ENCODE measurements around the gene RASSF5. TPM values are rescaled to one million over a fixed set of nuclear protein-coding genes. Genes with fewer than 3 reads are reported as not detected.
A peak's percentile ranks its signal among the peaks of the same experiment; 100 is the strongest.

The RASSF5 gene
- total and polyA plus RNA-seq, 2 of the 13 experiments (the other 11 are each of a cell fraction or from before 2014, with no cell fraction given), result 0.18 to 0.40 TPM

- TF ChIP-seq CAMTA2 (CRISPR knock-in tag; IDR thresholded peaks at IDR 0.05; ENCODE audit: borderline replicate concordance) (no peak), SCMH1 (CRISPR knock-in tag; IDR thresholded peaks at IDR 0.05; ENCODE audit: borderline replicate concordance) (no peak), ZNF407 (CRISPR knock-in tag; IDR thresholded peaks at IDR 0.05; ENCODE audit: not compliant biosample characterization) (no peak), ZBTB7A (CRISPR knock-in tag; IDR thresholded peaks at IDR 0.05) (no peak), POLR2AphosphoS5 (IDR thresholded peaks at IDR 0.05; ENCODE audit: low read depth, low read length) (no peak), SKI (IDR thresholded peaks at IDR 0.05; ENCODE audit: partially characterized antibody) (peak; percentile 71), ZNF576 (CRISPR knock-in tag; IDR thresholded peaks at IDR 0.05) (no peak), ZNF7 (CRISPR knock-in tag; IDR thresholded peaks at IDR 0.05) (no peak), FOXP1 (IDR thresholded peaks at IDR 0.05) (no peak), FOXP1 (CRISPR knock-in tag; IDR thresholded peaks at IDR 0.05) (peak; percentile 74), NFIC (IDR thresholded peaks at IDR 0.05; ENCODE audit: low read length) (no peak), ZNF460 (CRISPR knock-in tag; IDR thresholded peaks at IDR 0.05; ENCODE audit: borderline replicate concordance) (no peak), NONO (IDR thresholded peaks at IDR 0.05) (no peak), NONO (CRISPR knock-in tag; conservative IDR thresholded peaks at IDR 0.05) (no peak)
- TF ChIP-seq, protein P1, sequence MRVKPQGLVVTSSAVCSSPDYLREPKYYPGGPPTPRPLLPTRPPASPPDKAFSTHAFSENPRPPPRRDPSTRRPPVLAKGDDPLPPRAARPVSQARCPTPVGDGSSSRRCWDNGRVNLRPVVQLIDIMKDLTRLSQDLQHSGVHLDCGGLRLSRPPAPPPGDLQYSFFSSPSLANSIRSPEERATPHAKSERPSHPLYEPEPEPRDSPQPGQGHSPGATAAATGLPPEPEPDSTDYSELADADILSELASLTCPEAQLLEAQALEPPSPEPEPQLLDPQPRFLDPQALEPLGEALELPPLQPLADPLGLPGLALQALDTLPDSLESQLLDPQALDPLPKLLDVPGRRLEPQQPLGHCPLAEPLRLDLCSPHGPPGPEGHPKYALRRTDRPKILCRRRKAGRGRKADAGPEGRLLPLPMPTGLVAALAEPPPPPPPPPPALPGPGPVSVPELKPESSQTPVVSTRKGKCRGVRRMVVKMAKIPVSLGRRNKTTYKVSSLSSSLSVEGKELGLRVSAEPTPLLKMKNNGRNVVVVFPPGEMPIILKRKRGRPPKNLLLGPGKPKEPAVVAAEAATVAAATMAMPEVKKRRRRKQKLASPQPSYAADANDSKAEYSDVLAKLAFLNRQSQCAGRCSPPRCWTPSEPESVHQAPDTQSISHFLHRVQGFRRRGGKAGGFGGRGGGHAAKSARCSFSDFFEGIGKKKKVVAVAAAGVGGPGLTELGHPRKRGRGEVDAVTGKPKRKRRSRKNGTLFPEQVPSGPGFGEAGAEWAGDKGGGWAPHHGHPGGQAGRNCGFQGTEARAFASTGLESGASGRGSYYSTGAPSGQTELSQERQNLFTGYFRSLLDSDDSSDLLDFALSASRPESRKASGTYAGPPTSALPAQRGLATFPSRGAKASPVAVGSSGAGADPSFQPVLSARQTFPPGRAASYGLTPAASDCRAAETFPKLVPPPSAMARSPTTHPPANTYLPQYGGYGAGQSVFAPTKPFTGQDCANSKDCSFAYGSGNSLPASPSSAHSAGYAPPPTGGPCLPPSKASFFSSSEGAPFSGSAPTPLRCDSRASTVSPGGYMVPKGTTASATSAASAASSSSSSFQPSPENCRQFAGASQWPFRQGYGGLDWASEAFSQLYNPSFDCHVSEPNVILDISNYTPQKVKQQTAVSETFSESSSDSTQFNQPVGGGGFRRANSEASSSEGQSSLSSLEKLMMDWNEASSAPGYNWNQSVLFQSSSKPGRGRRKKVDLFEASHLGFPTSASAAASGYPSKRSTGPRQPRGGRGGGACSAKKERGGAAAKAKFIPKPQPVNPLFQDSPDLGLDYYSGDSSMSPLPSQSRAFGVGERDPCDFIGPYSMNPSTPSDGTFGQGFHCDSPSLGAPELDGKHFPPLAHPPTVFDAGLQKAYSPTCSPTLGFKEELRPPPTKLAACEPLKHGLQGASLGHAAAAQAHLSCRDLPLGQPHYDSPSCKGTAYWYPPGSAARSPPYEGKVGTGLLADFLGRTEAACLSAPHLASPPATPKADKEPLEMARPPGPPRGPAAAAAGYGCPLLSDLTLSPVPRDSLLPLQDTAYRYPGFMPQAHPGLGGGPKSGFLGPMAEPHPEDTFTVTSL (CRISPR knock-in tag; IDR thresholded peaks at IDR 0.05; ENCODE audit: borderline replicate concordance), result no peak
These were observed 48.9 kb downstream of the RASSF5 start (continued) for GRCh38 chr1:206556047-206556749.
